Right renal pelvis (tissue), 4 donors: ENCODE data around the gene SARS2. TPM values are rescaled to one million over a fixed set of nuclear protein-coding genes. Genes with fewer than 3 reads are reported as not detected.
A peak's percentile ranks its signal among the peaks of the same experiment; 100 is the strongest.

Source experiments
- DNase-seq, 4 donors: peaks; one replicate each; pipeline ENCODE4 v3.0.0-alpha.2; 2013; ENCODE audit warnings: low read depth in 4 of 4, low spot score in 3 of 4, missing footprints in 1 of 4
- polyA plus RNA-seq, 4 donors: library from polyadenylated mRNA; unstranded; fragments of 120-200 nt; gene quantifications; one replicate each; pipeline ENCODE4 v1.2.1, GENCODE V29; 2013; ENCODE audit not compliant: insufficient read length in 4 of 4

Gene SARS2
- polyA plus RNA-seq, 4 donors: 35.3 to 52.0 (median 41.6) TPM

- DNase-seq: peak in 1 of 4 donors; percentile 59
Measured at GRCh38 chr19:38869836-38870607, 60.5 kb downstream of the SARS2 start.

- no peak for DNase-seq
Measured at GRCh38 chr19:38869160-38869835, 61.3 kb downstream of the SARS2 start.

- no peak for DNase-seq
Measured at GRCh38 chr19:38868551-38868950, 62.0 kb downstream of the SARS2 start.

DNA sequence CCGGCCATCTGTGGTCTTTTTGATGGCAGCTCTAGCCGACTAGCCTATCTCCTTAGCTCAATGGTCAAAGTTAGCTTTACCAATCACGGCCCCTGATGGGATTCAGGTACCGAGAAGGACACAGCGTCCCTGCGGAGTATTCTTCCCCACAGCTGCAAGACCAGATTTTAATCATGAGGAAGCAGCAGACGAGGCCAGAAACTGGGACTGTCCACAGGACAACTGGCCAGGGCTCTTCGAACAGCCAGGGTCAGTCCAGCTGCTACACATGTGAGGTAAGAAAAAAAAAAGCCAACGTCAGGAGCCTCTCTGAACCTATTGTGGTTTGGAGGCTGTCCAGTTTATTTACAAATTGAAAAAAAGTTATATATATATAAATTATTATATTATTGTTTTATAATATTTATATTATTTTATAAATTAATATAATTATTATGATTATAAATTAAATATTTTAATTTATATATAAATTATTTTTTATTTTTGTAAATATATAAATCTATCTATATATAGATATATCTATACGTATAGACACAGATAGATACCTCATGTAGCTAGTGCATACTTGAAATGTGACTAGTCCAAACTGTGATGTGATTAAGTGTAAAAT lies 63.3 kb downstream of the SARS2 start:
- DNase-seq: no peak

Other genes with a start within 250 kb of the SARS2 start
- 1 to 10 TPM; 3.3 to 7.6 (median 6.2) TPM for gene CAPN12, start 186.3 kb downstream of the SARS2 start, polyA plus RNA-seq
- 1 to 10 TPM in 1 of 4 donors, under 1 TPM in 3; 0.29 to 1.2 (median 0.71) TPM for gene LGALS7, start 157.2 kb downstream of the SARS2 start, polyA plus RNA-seq
- gene LGALS7B, start 141.6 kb downstream of the SARS2 start, polyA plus RNA-seq: 1 to 10 TPM in 2 of 4 donors, under 1 TPM in 1, not detected in 1; 0.80 to 2.6 (median 2.1) TPM
- 1 to 10 TPM; 1.1 to 2.1 (median 1.5) TPM for gene LGALS4, start 117.8 kb downstream of the SARS2 start, polyA plus RNA-seq
- gene ECH1, start 99.0 kb downstream of the SARS2 start, polyA plus RNA-seq: 100 to 1,000 TPM; 136 to 179 (median 139) TPM
- gene HNRNPL, start 80.8 kb downstream of the SARS2 start, polyA plus RNA-seq: 100 to 1,000 TPM; 471 to 524 (median 503) TPM
- 1 to 10 TPM; 7.5 to 9.9 (median 8.9) TPM for gene RINL, start 52.5 kb downstream of the SARS2 start, polyA plus RNA-seq
- 10 to 100 TPM; 42.0 to 46.0 (median 43.1) TPM for gene SIRT2, start 31.1 kb downstream of the SARS2 start, polyA plus RNA-seq
- 10 to 100 TPM in 1 of 4 donors, 1 to 10 TPM in 3; 8.1 to 11.6 (median 8.8) TPM for gene NFKBIB, start 30.8 kb downstream of the SARS2 start, polyA plus RNA-seq
- under 1 TPM; 0.38 to 0.65 (median 0.55) TPM for gene CCER2, start 18.6 kb downstream of the SARS2 start, polyA plus RNA-seq
- gene MRPS12, start 181 bp upstream of the SARS2 start, polyA plus RNA-seq: 10 to 100 TPM; 19.8 to 31.7 (median 23.5) TPM
- 10 to 100 TPM; 60.5 to 76.1 (median 65.7) TPM for gene FBXO17, start 45.0 kb upstream of the SARS2 start, polyA plus RNA-seq
- gene FBXO27, start 101.8 kb upstream of the SARS2 start, polyA plus RNA-seq: 1 to 10 TPM; 6.0 to 8.7 (median 7.2) TPM
- under 1 TPM; 0.27 to 0.65 (median 0.50) TPM for gene ACP7, start 153.6 kb upstream of the SARS2 start, polyA plus RNA-seq
- gene PAK4, start 195.0 kb upstream of the SARS2 start, polyA plus RNA-seq: 10 to 100 TPM; 53.9 to 78.8 (median 56.0) TPM